ENCODE measurements around the gene GLOD4.
"Not testable (repeated sequence)": the region's sequence is repeated elsewhere in the genome, so short reads cannot be mapped to it uniquely, and the experiment has no call there.

DNA sequence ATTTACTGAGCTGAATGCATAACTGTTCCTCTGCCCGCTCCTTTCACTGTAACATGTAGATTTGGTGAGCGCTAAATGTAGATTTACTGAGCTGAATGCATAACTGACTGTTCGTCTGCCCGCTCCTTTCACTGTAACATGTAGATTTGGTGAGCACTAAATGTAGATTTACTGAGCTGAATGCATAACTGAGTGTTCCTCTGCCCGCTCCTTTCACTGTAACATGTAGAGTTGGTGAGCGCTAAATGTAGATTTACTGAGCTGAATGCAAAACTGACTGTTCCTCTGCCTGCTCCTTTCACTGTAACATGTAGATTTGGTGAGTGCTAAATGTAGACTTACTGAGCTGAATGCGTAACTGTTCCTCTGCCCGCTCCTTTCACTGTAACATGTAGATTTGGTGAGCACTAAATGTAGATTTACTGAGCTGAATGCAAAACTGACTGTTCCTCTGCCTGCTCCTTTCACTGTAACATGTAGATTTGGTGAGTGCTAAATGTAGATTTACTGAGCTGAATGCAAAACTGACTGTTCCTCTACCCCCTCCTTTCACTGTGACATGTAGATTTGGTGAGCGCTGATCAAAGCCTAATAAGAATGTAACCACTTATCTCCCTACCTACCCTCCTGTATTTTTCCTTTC is 26.6 kb downstream of the GLOD4 start:
- TF ChIP-seq CTCF (IDR thresholded peaks at IDR 0.05 in 8 of 11, conservative IDR thresholded peaks at IDR 0.05 in 3 of 11); POLR2A (IDR thresholded peaks at IDR 0.05); POLR2AphosphoS5 (IDR thresholded peaks at IDR 0.05): not testable (repeated sequence)

Data from spleen (tissue), 7 donors.